CD14-positive monocyte (primary cell): Measurements from ENCODE around the gene C10orf67. TPM values are rescaled to one million over a fixed set of nuclear protein-coding genes. Genes with fewer than 3 reads are reported as not detected.

ENCODE experiments used
- DNase-seq, 3 donors: peaks; one replicate each; pipeline ENCODE4 v3.0.0-alpha.2; 2011 to 2022
- H2AFZ ChIP-seq: 2 replicates; pipeline ENCODE4 v1.6.0; 2012; ENCODE audit warnings: mild to moderate bottlenecking, low read depth, low read length, inconsistent platforms; ENCODE audit not compliant: insufficient read depth, poor library complexity, severe bottlenecking
- H3K27ac ChIP-seq, 2 donors: 1 replicate in 1 of 2; 2 replicates in 1 of 2; pipeline ENCODE4 v1.5.1; 2012 to 2013; ENCODE audit warnings: low read length in 2 of 2, control low read depth in 1 of 2, inconsistent platforms in 1 of 2, low read depth in 1 of 2, mild to moderate bottlenecking in 1 of 2
- H3K27me3 ChIP-seq, 2 donors: one replicate each; pipeline versions ENCODE4 v1.6.0 to v1.6.1; 2011 to 2013; ENCODE audit warnings: low read length in 2 of 2; ENCODE audit not compliant: control insufficient read depth in 2 of 2, insufficient read depth in 2 of 2
- H3K36me3 ChIP-seq, 2 donors: replicated peaks in 1 of 2; 1 replicate in 1 of 2; 2 replicates in 1 of 2; pipeline versions ENCODE4 v1.5.1 to v1.6.1; 2012 to 2013; ENCODE audit warnings: low read length in 2 of 2, control low read depth in 1 of 2, inconsistent platforms in 1 of 2, mild to moderate bottlenecking in 1 of 2; ENCODE audit not compliant: insufficient read depth in 2 of 2, control insufficient read depth in 1 of 2
- H3K4me1 ChIP-seq, 2 donors: 1 replicate in 1 of 2; 2 replicates in 1 of 2; pipeline versions ENCODE4 v1.5.1 to v1.6.1; 2012 to 2013; ENCODE audit warnings: low read length in 2 of 2, control low read depth in 1 of 2, inconsistent platforms in 1 of 2, mild to moderate bottlenecking in 1 of 2, moderate library complexity in 1 of 2; ENCODE audit not compliant: insufficient read depth in 2 of 2, control insufficient read depth in 1 of 2
- H3K4me2 ChIP-seq: replicated peaks from 2 replicates; pipeline ENCODE3; 2012; ENCODE audit warnings: low read length, moderate library complexity, mild to moderate bottlenecking; ENCODE audit not compliant: poor library complexity, severe bottlenecking; ENCODE audit errors: extremely low read depth
- H3K4me3 ChIP-seq, 3 experiments: fragments of 200-600 bp in 1 of 3; sonication (generic) in 1 of 3; replicated peaks in 1 of 3; 1 replicate in 2 of 3; 2 replicates in 1 of 3; pipeline ENCODE4 v1.5.1; 2011 to 2013; ENCODE audit warnings: low read length in 3 of 3, mild to moderate bottlenecking in 3 of 3, control low read depth in 2 of 3, low read depth in 2 of 3, inconsistent platforms in 1 of 3, moderate library complexity in 1 of 3
- H3K79me2 ChIP-seq: 2 replicates; pipeline ENCODE4 v1.6.0; 2012; ENCODE audit warnings: mild to moderate bottlenecking, control low read depth, inconsistent platforms, low read length, moderate library complexity; ENCODE audit not compliant: insufficient read depth
- H3K9ac ChIP-seq: 2 replicates; pipeline ENCODE4 v1.6.0; 2017; ENCODE audit warnings: low read length, mild to moderate bottlenecking; ENCODE audit not compliant: insufficient read depth, poor library complexity, severe bottlenecking
- H3K9me3 ChIP-seq, 2 donors: replicated peaks in 1 of 2; 1 replicate in 1 of 2; 2 replicates in 1 of 2; pipeline versions ENCODE4 v1.5.1 to v1.6.1; 2012 to 2013; ENCODE audit warnings: low read length in 2 of 2, control low read depth in 1 of 2; ENCODE audit not compliant: control insufficient read depth in 1 of 2, insufficient read depth in 1 of 2
- H4K20me1 ChIP-seq: 2 replicates; pipeline ENCODE4 v1.6.0; 2012; ENCODE audit warnings: mild to moderate bottlenecking, low read length, control low read depth, moderate library complexity; ENCODE audit not compliant: insufficient read depth
- H3K27ac Mint-ChIP-seq, 7 donors: one replicate each; pipeline ENCODE4 v1.8.0; 2020; ENCODE audit warnings: mild to moderate bottlenecking in 7 of 7, mixed read lengths in 7 of 7, moderate library complexity in 6 of 7, inconsistent platforms in 2 of 7
- H3K27me3 Mint-ChIP-seq, 3 donors: one replicate each; pipeline ENCODE4 v1.8.0; 2021 to 2022; ENCODE audit warnings: low read depth in 3 of 3, mild to moderate bottlenecking in 3 of 3, mixed read lengths in 3 of 3, moderate library complexity in 3 of 3, inconsistent platforms in 1 of 3
- H3K36me3 Mint-ChIP-seq, 2 donors: one replicate each; pipeline ENCODE4 v1.8.0; 2020; ENCODE audit warnings: mixed read lengths in 2 of 2, inconsistent platforms in 1 of 2, mild to moderate bottlenecking in 1 of 2
- H3K4me1 Mint-ChIP-seq: one replicate; pipeline ENCODE4 v1.8.0; 2020; ENCODE audit warnings: mild to moderate bottlenecking, mixed read lengths
- H3K4me3 Mint-ChIP-seq, 2 donors: one replicate each; pipeline ENCODE4 v1.8.0; 2020; ENCODE audit warnings: mild to moderate bottlenecking in 2 of 2, mixed read lengths in 2 of 2, moderate library complexity in 1 of 2
- H3K9me3 Mint-ChIP-seq, 7 donors: one replicate each; pipeline ENCODE4 v1.8.0; 2020 to 2022; ENCODE audit warnings: mixed read lengths in 7 of 7, mild to moderate bottlenecking in 6 of 7, moderate library complexity in 6 of 7, inconsistent platforms in 2 of 7
- CTCF ChIP-seq: fragments of 200-600 bp; IDR thresholded peaks from one replicate; pipeline ENCODE4 v1.8.0; 2022; ENCODE audit warnings: antibody characterized with exemption, mild to moderate bottlenecking
- WGBS: methylation state at CpG from one replicate; pipeline ENCODE4 v1.1.5; 2013; ENCODE audit warnings: missing lambda C conversion rate; ENCODE audit not compliant: insufficient coverage; 5-methylcytosine and 5-hydroxymethylcytosine counted together
- intact Hi-C, 2 donors: fragments of 100-400 bp; cut with micrococcal nuclease; formaldehyde crosslinking; loops; one replicate each; pipeline versions ENCODE4 v1.15.0 to v1.15.1; 2023
- polyA plus RNA-seq, 3 donors: library from polyadenylated mRNA; depleted of rRNA in 1 of 3; unstranded in 2 of 3; stranded (reverse) in 1 of 3; fragments of 300-500 nt in 2 of 3; fragments of >200 nt in 1 of 3; fragmentation: Illumina TruSeq in 2 of 3; gene quantifications; 1 replicate in 2 of 3; 2 replicates in 1 of 3; pipeline ENCODE4 v1.2.3, GENCODE V29; 2012 to 2021

Gene C10orf67
- polyA plus RNA-seq, 3 donors = not detected

GRCh38 chr10:23319835-23320234, 24.8 kb downstream of the C10orf67 start:
- TF ChIP-seq CTCF = no peak
- no peaks in the 10 kb centered on the region for H3K36me3 ChIP-seq
- H3K4me1 Mint-ChIP-seq = no peaks in the 10 kb centered on the region
- H3K27me3 Mint-ChIP-seq = peaks cover 6 to 14% (median 12%) of the 10 kb centered on the region in 3 donors
- peaks cover 0 to 12% of the 10 kb centered on the region in 2 donors for H3K9me3 ChIP-seq
- DNase-seq = no peak
- H3K9me3 Mint-ChIP-seq = peaks cover 0 to 18% (median 5%) of the 10 kb centered on the region in 7 donors
- intact Hi-C loops = loop anchor here (5.0 to 10.0 kb wide), 3 partner anchors 205 to 875 kb away; no protein-coding TSS in a partner anchor
- 81% methylated on average over 3 of the region's 4 CpGs for WGBS
- H3K27me3 ChIP-seq = peaks cover under 1 to 3% of the 10 kb centered on the region in 2 donors
- H3K4me1 ChIP-seq = no peaks in the 10 kb centered on the region
- no peak overlapping the region for H3K4me3 Mint-ChIP-seq
- H4K20me1 ChIP-seq = no peaks in the 10 kb centered on the region
- H3K27ac Mint-ChIP-seq = peak overlapping the region in 1 of 7 donors; percentile 28
- H3K27ac ChIP-seq = no peak overlapping the region
- H3K4me2 ChIP-seq = no peak overlapping the region
- H3K4me3 ChIP-seq = no peak overlapping the region
- H2AFZ ChIP-seq = no peak overlapping the region
- no peaks in the 10 kb centered on the region for H3K79me2 ChIP-seq
- no peak overlapping the region for H3K9ac ChIP-seq
- no peaks in the 10 kb centered on the region for H3K36me3 Mint-ChIP-seq

DNA sequence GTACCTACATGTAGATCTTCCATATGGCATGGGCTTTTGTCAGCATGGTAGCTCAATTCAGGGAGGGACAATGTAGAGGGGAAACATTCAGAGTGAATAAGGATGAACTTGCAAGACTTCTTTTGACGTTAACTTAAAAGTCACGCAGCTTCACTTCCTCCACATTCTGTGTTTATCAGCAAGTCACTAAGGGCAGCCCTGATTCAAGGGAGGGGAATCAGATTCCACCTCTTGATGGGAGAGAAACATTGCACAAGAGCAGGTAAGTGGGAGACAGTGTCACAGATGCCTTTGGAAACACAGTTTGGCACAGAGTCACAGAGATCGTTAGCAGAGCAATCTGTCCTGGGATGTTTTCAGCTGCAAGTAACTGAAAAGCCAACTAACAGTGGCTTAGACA, 26.2 kb downstream of the C10orf67 start:
- Histone ChIP-seq H3K27me3 (no peaks in the 10 kb centered on the region), H3K9ac (no peak overlapping the region), H3K4me1 (no peaks in the 10 kb centered on the region), H3K36me3 (no peaks in the 10 kb centered on the region), H3K4me2 (no peak overlapping the region), H3K4me3 (no peak overlapping the region), H3K9me3 (peaks cover 0 to 12% of the 10 kb centered on the region in 2 donors), H3K27ac (no peak overlapping the region), H3K79me2 (no peaks in the 10 kb centered on the region), H4K20me1 (no peaks in the 10 kb centered on the region), H2AFZ (no peak overlapping the region)
- no peaks in the 10 kb centered on the region for H3K36me3 Mint-ChIP-seq
- H3K4me3 Mint-ChIP-seq = no peak overlapping the region
- H3K4me1 Mint-ChIP-seq = no peaks in the 10 kb centered on the region
- peaks cover 0 to 18% (median 5%) of the 10 kb centered on the region in 7 donors for H3K9me3 Mint-ChIP-seq
- TF ChIP-seq CTCF = no peak
- 100% methylated on average over 1 of the region's 3 CpGs for WGBS
- H3K27ac Mint-ChIP-seq = no peak overlapping the region
- intact Hi-C loops = loop anchor here (5.0 to 10.0 kb wide), 3 partner anchors 206 to 876 kb away; no protein-coding TSS in a partner anchor
- DNase-seq = no peak
- peaks cover 4 to 12% (median 8%) of the 10 kb centered on the region in 3 donors for H3K27me3 Mint-ChIP-seq
